Breast epithelium (tissue), 3 donors: ENCODE data around the gene C2CD4A.

Experiments used
- POLR2A ChIP-seq: fragments of 450-650 bp; IDR thresholded peaks from one replicate; pipeline ENCODE4 v1.6.1; 2016; ENCODE audit warnings: antibody characterized with exemption, mild to moderate bottlenecking, moderate library complexity
- POLR2AphosphoS5 ChIP-seq, 3 donors: sonication (generic); formaldehyde crosslinking; IDR thresholded peaks; one replicate each; pipeline ENCODE4 v1.6.1; 2017; ENCODE audit warnings: antibody characterized with exemption in 3 of 3
- TF ChIP-seq, protein P1 (sequence below), 3 donors: fragments of 450-650 bp; IDR thresholded peaks; one replicate each; pipeline ENCODE4 v1.5.1; 2016 to 2017; ENCODE audit warnings: antibody characterized with exemption in 3 of 3, mild to moderate bottlenecking in 3 of 3, moderate library complexity in 3 of 3

DNA sequence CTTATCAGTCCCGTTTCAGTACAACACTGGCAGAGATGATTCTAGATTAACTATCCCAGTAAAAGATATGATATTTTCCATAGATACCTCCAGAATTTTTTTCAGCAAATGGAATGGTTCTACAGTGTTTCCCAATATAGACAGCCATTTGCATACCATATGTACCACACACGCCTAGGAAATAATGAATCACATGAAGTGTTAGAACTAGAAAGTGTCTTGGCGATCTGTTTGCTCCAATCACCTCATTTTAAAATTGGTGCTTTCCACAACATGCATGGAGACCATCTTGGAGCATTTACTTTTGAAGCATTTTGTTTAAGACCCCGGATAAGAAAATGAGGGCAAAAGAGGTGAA lies 2.0 kb downstream of the C2CD4A start:
- TF ChIP-seq, protein P1, sequence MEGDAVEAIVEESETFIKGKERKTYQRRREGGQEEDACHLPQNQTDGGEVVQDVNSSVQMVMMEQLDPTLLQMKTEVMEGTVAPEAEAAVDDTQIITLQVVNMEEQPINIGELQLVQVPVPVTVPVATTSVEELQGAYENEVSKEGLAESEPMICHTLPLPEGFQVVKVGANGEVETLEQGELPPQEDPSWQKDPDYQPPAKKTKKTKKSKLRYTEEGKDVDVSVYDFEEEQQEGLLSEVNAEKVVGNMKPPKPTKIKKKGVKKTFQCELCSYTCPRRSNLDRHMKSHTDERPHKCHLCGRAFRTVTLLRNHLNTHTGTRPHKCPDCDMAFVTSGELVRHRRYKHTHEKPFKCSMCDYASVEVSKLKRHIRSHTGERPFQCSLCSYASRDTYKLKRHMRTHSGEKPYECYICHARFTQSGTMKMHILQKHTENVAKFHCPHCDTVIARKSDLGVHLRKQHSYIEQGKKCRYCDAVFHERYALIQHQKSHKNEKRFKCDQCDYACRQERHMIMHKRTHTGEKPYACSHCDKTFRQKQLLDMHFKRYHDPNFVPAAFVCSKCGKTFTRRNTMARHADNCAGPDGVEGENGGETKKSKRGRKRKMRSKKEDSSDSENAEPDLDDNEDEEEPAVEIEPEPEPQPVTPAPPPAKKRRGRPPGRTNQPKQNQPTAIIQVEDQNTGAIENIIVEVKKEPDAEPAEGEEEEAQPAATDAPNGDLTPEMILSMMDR (IDR thresholded peaks at IDR 0.05): no peak
- TF ChIP-seq POLR2AphosphoS5 (IDR thresholded peaks at IDR 0.05): no peak
- TF ChIP-seq POLR2A: no peak
